NCI-H460 (cell line): Measurements from ENCODE around the gene MTRR. TPM values are rescaled to one million over a fixed set of nuclear protein-coding genes. Genes with fewer than 3 reads are reported as not detected.

Source experiments
- total RNA-seq: library from RNA; depleted of rRNA; stranded (reverse); fragments of >200 nt; shearing (Covaris generic); gene quantifications from 2 replicates; pipeline ENCODE4 v1.2.3, GENCODE V29; 2014; rRNA removed

MTRR gene
- total RNA-seq, 1 experiment from 2014 or later, result 88.2 TPM

Other genes starting within 250 kb of the MTRR start
- gene CFAP90, start 18.0 kb upstream of the MTRR start, total RNA-seq, result not detected in 2 replicates
- 23.7 and 25.2 TPM in 2 replicates for gene FASTKD3, start 117 bp upstream of the MTRR start, total RNA-seq